OCI-LY7 (cell line): Measurements from ENCODE around the gene PPCDC.

ENCODE experiments used
- EZH2phosphoT487 ChIP-seq: fragments of 200-600 bp; sonication (generic); IDR thresholded peaks from 2 replicates; pipeline ENCODE4 v1.6.1; 2018; ENCODE audit warnings: low read depth, borderline replicate concordance, mild to moderate bottlenecking, mixed run types, antibody characterized with exemption, low read length, moderate library complexity, mixed read lengths
- TF ChIP-seq, protein P1 (sequence below): fragments of 200-600 bp; sonication (generic); conservative IDR thresholded peaks from 2 replicates; pipeline ENCODE4 v1.5.1; 2014; ENCODE audit warnings: mild to moderate bottlenecking, antibody characterized with exemption, low read length, moderate library complexity, mixed read lengths

DNA sequence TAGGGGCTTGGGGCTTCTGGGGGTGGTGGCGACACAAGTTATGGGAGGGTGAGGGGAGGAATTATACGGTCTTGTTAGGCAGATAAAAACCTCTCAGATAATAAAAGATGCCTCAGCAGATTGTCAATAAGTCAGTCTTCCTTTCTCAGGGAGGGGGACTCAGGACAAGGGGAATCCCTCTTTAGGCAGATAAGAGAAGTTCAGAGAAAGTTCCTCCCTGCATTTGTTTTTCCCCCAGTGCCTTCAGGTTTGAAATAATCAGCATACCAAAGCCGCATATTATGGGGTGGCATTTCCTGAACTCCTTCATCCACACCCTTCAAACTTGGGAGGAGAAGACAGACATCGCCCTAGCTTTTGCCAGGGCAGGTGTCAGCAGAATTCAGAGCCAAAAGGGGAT is 8.5 kb downstream of the PPCDC start:
- TF ChIP-seq EZH2phosphoT487 = no peak
- TF ChIP-seq, protein P1, sequence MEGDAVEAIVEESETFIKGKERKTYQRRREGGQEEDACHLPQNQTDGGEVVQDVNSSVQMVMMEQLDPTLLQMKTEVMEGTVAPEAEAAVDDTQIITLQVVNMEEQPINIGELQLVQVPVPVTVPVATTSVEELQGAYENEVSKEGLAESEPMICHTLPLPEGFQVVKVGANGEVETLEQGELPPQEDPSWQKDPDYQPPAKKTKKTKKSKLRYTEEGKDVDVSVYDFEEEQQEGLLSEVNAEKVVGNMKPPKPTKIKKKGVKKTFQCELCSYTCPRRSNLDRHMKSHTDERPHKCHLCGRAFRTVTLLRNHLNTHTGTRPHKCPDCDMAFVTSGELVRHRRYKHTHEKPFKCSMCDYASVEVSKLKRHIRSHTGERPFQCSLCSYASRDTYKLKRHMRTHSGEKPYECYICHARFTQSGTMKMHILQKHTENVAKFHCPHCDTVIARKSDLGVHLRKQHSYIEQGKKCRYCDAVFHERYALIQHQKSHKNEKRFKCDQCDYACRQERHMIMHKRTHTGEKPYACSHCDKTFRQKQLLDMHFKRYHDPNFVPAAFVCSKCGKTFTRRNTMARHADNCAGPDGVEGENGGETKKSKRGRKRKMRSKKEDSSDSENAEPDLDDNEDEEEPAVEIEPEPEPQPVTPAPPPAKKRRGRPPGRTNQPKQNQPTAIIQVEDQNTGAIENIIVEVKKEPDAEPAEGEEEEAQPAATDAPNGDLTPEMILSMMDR = no peak
